ENCODE measurements around the gene PPIL1. TPM values are rescaled to one million over a fixed set of nuclear protein-coding genes. Genes with fewer than 3 reads are reported as not detected.
A peak's percentile ranks its signal among the peaks of the same experiment; 100 is the strongest.

PPIL1 gene
- total RNA-seq, 1 donor from 2014 or later = 25.6 TPM

GRCh38 chr6:36884610-36885009 lies 10.0 kb upstream of the PPIL1 start:
- no peaks in the 10 kb centered on the region for H3K27me3 Mint-ChIP-seq (ENCODE audit: low read depth)
- no peak overlapping the region for H3K27ac Mint-ChIP-seq (ENCODE audit: unreplicated experiment)
- DNase-seq (ENCODE audit: low spot score) = no peak
- no peaks in the 10 kb centered on the region for H3K9me3 Mint-ChIP-seq (ENCODE audit: low read depth)
- H3K4me1 Mint-ChIP-seq (ENCODE audit: low read depth) = peaks cover 27% of the 10 kb centered on the region
- no peak overlapping the region for H3K4me3 Mint-ChIP-seq (ENCODE audit: unreplicated experiment)
- TF ChIP-seq, protein P1, sequence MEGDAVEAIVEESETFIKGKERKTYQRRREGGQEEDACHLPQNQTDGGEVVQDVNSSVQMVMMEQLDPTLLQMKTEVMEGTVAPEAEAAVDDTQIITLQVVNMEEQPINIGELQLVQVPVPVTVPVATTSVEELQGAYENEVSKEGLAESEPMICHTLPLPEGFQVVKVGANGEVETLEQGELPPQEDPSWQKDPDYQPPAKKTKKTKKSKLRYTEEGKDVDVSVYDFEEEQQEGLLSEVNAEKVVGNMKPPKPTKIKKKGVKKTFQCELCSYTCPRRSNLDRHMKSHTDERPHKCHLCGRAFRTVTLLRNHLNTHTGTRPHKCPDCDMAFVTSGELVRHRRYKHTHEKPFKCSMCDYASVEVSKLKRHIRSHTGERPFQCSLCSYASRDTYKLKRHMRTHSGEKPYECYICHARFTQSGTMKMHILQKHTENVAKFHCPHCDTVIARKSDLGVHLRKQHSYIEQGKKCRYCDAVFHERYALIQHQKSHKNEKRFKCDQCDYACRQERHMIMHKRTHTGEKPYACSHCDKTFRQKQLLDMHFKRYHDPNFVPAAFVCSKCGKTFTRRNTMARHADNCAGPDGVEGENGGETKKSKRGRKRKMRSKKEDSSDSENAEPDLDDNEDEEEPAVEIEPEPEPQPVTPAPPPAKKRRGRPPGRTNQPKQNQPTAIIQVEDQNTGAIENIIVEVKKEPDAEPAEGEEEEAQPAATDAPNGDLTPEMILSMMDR (IDR thresholded peaks at IDR 0.05) = no peak
- no peaks in the 10 kb centered on the region for H3K36me3 Mint-ChIP-seq (ENCODE audit: low read depth)

GRCh38 chr6:36875250-36875633 lies 639 bp upstream of the PPIL1 start:
- H3K27ac Mint-ChIP-seq (ENCODE audit: unreplicated experiment) = peak overlapping the region; percentile 99
- peak overlapping the region; percentile 98 for H3K4me3 Mint-ChIP-seq (ENCODE audit: unreplicated experiment)
- no peaks in the 10 kb centered on the region for H3K9me3 Mint-ChIP-seq (ENCODE audit: low read depth)
- DNase-seq (ENCODE audit: low spot score) = no peak
- peaks cover 5% of the 10 kb centered on the region for H3K36me3 Mint-ChIP-seq (ENCODE audit: low read depth)
- TF ChIP-seq, protein P1 (IDR thresholded peaks at IDR 0.05) = no peak
- no peaks in the 10 kb centered on the region for H3K27me3 Mint-ChIP-seq (ENCODE audit: low read depth)
- H3K4me1 Mint-ChIP-seq (ENCODE audit: low read depth) = peaks cover 21% of the 10 kb centered on the region

GRCh38 chr6:36873612-36874442 lies 776 bp downstream of the PPIL1 start:
- TF ChIP-seq, protein P1 (IDR thresholded peaks at IDR 0.05) = peak; percentile 33
- H3K27ac Mint-ChIP-seq (ENCODE audit: unreplicated experiment) = peak overlapping the region; percentile 99
- peak overlapping the region; percentile 98 for H3K4me3 Mint-ChIP-seq (ENCODE audit: unreplicated experiment)
- H3K4me1 Mint-ChIP-seq (ENCODE audit: low read depth) = peaks cover 21% of the 10 kb centered on the region
- no peak for DNase-seq (ENCODE audit: low spot score)
- H3K36me3 Mint-ChIP-seq (ENCODE audit: low read depth) = peaks cover 11% of the 10 kb centered on the region
- no peaks in the 10 kb centered on the region for H3K9me3 Mint-ChIP-seq (ENCODE audit: low read depth)
- H3K27me3 Mint-ChIP-seq (ENCODE audit: low read depth) = no peaks in the 10 kb centered on the region

- Mint-ChIP-seq H3K27me3 (ENCODE audit: low read depth) (no peaks in the 10 kb centered on the region), H3K36me3 (ENCODE audit: low read depth) (peaks cover 12% of the 10 kb centered on the region), H3K4me3 (ENCODE audit: unreplicated experiment) (peak overlapping the region; percentile 98), H3K27ac (ENCODE audit: unreplicated experiment) (no peak overlapping the region), H3K4me1 (ENCODE audit: low read depth) (peaks cover 21% of the 10 kb centered on the region), H3K9me3 (ENCODE audit: low read depth) (no peaks in the 10 kb centered on the region)
- DNase-seq (ENCODE audit: low spot score) = no peak
- TF ChIP-seq, protein P1 (IDR thresholded peaks at IDR 0.05) = no peak
These were observed 1.5 kb downstream of the PPIL1 start for GRCh38 chr6:36873115-36873514.

DNA sequence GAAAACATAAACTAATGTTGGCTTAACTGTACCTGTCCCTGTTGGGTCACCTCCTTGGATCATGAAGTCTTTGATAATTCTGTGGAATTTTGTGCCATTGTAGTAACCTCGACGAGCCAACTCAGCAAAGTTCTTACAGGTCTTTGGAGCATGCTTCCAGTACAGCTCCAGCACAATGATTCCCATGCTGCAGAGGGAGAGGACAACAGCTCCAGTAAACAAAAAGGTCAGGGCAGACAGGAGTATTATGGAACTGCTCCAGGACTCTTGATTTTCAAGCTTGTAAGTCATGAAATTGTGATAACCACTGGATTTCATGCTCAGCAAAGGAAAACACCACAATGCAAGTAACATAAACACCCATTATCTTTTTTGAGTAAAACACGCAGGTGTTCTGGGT lies 2.9 kb downstream of the PPIL1 start:
- Mint-ChIP-seq H3K36me3 (ENCODE audit: low read depth) (peaks cover 17% of the 10 kb centered on the region), H3K4me1 (ENCODE audit: low read depth) (peaks cover 21% of the 10 kb centered on the region), H3K4me3 (ENCODE audit: unreplicated experiment) (no peak overlapping the region), H3K27ac (ENCODE audit: unreplicated experiment) (no peak overlapping the region), H3K9me3 (ENCODE audit: low read depth) (no peaks in the 10 kb centered on the region), H3K27me3 (ENCODE audit: low read depth) (no peaks in the 10 kb centered on the region)
- TF ChIP-seq, protein P1 (IDR thresholded peaks at IDR 0.05) = no peak
- no peak for DNase-seq (ENCODE audit: low spot score)
